Ureter (tissue), 1 donor: ENCODE measurements around the gene C11orf58. TPM values are rescaled to one million over a fixed set of nuclear protein-coding genes. Genes with fewer than 3 reads are reported as not detected.

Source experiments
- DNase-seq: peaks from one replicate; pipeline ENCODE4 v3.0.0-alpha.2; 2020; ENCODE audit warnings: low spot score
- total RNA-seq: library from RNA; stranded (reverse); gene quantifications from one replicate; pipeline ENCODE4 v1.2.4, GENCODE V29; 2023
- donor health status: DM: yes; HTN: yes; CAD: no.

The C11orf58 gene
- total RNA-seq, 1 donor from 2014 or later, result 124 TPM

- no peak for DNase-seq
Observed at GRCh38 chr11:16784666-16785065, 46.2 kb downstream of the C11orf58 start.

DNA sequence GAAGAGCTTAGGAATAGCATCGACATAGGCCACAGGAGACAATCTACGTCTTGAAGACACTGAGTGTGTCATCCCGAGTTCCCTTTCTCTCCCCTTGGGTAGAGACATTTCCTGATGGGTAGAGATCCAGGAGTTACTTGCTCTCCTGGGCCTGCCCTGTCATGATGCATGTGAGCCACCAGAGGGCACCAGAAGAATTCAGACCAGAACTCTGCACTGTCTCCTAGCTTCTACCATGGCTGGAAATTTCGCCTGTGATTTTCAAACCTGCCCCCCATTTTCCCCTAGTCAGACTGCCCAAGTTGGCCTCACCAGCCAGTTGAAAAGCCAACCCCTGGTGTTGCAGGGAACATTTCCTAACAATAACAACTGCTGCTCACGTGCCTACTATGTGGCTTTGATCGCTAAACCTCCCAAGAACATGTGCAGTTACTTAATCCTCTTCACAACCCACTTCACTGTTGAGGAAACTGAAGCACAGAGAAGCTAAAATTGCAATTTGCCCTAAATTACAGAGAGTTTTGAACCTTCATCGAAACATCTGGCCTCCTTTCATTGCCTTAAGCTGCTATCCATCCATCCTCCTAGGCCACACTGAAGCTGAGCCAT lies 47.2 kb downstream of the C11orf58 start:
- peak; percentile 67 for DNase-seq

DNA sequence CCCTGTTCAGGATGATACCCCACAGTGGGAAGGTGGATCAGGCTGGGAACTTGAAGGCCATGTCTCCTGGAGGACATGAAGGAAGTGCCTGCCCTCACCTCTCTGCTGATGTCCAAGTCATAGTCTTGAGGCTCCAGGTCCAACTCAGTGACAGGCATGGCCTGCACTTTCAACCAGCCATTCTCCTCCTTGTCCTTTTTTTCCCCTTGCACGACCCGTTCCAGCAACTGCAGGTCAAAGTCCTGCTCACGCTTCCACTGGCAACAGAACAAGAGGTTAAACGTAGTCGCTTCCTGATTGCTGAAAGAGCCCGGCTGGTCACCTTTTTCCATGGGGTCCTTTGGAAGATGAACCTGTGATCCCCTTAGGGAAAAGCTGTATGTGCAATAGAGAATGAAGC lies 47.7 kb downstream of the C11orf58 start:
- DNase-seq, result no peak

GRCh38 chr11:16787035-16787742 lies 48.7 kb downstream of the C11orf58 start:
- no peak for DNase-seq

DNA sequence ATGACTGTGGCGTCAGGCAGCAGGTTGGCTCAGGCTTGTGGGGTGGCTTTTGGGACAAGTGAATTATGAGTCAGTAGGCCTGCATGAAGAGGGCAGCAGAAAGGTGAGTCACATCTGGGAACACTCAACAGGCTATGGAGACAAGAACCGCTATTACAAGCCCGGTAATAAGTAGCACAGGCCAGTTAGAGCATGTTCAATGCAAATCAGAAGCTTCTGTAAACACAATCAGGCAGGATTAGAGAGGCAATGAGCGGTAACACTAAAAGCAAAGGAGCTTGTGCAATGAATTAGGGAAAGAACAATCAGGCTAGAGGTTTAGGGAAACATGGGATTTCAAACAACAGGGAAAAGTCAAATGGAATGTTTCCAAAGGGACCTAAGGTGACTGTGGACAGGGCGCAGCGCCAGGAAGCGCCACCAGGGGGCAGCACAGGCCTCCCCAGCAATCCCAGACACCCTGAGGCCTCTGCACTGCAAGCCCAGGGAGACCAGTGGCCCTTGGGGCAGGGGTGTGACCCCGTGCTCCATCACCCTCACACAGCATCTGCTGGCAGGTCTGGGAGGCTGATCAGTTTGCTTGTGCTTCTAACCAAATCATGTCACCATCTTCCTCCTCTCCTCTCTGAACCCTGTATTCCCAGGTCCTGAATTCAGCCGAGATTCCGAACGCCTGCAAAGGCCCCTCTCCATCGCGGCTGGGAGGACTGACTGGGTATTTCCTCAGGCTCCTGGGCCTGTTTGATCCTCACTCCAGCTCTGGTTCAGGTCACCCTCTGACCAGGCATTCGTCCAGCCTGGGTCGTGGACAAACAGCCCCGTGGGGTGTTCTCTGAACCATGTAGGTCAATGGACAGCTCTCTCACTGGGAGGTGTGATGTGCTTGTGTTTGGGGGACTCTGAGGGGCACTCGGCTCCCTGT lies 50.0 kb downstream of the C11orf58 start:
- DNase-seq, result peak; percentile 70

GRCh38 chr11:16789063-16789420 lies 50.6 kb downstream of the C11orf58 start:
- DNase-seq, result no peak

DNA sequence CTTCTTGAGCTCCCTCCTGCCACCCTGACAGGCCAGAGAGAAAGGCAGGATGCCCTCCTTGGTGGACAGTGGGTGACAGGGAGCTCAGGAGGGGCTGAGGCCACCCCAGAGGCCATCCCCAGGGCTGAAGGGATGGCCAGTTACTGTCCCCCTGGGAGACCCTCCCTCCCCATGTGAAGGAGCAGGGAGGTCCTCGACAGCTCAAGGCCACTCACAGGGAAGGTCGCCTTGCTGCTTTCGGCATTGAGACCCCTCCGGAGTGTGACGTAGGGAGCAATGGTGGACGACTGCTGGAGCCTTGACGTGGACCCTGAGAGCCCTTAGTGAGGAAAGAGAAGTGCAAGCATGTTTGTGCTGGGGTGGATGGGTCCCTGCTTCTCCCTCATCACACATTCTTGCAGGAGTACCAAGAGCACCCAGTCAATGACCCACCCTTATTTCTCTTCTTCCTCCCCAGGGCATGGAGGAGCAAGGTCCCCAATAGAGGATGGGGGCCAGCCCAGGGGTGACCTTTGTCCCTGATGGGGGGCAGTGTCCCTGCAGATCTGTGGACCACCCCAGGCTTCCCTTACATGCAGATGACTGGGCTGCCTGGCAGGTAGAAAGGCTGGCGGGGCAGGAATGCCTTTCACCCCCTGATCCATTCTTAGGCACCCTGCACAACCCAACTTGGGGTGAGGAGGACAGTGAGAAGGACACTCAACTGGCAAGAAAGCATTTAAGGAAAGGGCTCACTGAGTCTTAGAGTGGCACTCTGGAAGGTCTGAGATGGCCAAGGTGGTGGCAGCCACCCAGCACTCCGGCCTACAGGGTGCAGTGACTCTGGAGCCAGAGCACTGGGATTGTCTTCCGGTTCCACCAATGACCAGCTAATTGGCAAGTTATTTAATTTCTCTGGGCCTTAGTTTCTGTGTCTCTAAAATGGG lies 51.4 kb downstream of the C11orf58 start:
- no peak for DNase-seq

DNA sequence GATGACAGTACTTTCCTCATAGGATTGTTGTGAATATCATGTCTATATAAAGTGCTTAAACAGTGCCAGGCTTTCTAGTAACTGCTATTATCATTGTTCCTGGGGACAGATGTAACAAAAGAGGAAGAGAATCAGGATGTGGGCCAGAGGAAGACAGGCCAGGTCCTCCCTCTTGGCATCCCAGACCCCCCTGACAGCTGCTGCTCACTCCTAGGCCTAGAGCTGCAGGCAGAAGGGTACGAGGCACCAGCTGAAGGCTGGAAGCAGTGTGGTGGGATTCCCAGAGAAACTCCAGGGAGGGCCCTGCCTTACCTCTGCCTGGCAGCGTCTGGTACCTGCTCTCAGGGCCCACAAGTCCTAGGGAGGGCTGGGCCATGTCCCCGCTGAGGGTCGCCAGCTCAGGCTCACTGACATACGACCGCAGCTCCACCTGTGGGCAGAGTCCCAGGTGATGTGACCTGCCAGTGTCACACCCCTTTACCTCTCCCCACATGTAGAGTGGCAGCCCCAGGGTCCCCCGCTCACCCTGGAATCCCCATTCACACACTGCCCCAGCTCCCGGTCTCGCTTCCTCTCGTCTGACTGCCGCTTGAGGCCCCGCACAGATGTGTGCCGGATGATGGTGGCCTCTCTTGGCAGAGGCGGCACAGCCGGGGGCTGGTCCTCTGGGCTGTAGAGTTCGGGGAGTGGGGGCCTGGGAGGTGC lies 52.2 kb downstream of the C11orf58 start:
- DNase-seq, result no peak

DNA sequence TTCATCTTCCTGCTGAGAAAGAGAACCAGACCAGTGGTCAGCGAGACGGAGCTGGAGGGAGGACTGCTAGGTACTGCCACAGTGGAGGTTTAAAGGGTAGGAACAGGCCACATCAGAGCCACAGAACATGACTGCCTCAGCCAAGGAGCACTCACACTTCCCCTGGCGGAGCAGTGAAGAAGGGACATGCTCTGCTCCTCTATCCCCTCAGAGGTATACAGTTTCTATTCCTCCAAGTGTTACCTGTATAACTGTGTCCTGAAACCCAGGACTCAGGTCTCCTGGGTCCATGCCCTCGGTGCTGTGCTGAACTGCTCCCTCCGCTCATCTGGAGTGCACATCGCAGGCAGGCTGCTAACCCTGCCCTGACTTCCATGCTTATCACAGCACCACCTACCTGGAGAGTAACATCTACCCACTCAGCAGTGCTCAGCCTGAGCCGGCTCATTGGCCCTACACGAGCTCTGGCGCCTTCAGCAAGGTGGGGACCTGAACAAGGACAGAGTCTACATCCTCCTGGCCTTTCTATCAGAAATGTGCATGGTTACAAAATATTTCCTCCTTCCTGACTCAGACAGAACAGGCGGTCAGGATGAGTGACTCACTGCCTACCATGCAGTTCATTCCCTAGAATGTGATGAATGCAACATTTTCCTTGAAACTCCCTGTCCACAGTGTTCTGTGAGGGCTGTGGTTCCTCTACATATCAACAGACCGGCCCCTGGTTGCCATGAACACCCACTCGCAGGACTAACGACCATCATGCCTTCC lies 52.9 kb downstream of the C11orf58 start:
- no peak for DNase-seq

- DNase-seq, result no peak
Observed at GRCh38 chr11:16792426-16792825, 54.0 kb downstream of the C11orf58 start.

GRCh38 chr11:16793009-16793408 lies 54.6 kb downstream of the C11orf58 start:
- DNase-seq, result no peak

DNA sequence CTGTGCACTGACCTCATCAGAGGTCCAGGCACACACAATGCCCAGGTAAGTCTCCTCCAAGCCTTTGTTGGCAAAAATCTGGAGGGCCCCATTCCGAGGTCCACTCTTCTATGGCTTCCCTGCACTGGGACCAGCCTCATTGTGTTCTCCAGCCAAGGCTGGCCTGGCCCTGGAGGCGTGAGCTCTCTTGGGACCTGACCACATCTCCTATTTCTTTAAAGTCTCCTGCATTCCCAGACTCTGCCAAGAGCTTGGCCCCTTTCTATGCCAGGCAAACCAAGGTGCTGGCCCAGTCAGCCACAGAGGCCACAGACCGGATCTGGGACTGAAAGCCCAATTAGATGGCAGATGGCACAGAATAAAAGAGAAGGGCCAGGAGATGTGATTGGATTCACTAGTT lies 55.1 kb downstream of the C11orf58 start:
- no peak for DNase-seq

- no peak for DNase-seq
Observed at GRCh38 chr11:16794047-16794818, 55.8 kb downstream of the C11orf58 start.

DNA sequence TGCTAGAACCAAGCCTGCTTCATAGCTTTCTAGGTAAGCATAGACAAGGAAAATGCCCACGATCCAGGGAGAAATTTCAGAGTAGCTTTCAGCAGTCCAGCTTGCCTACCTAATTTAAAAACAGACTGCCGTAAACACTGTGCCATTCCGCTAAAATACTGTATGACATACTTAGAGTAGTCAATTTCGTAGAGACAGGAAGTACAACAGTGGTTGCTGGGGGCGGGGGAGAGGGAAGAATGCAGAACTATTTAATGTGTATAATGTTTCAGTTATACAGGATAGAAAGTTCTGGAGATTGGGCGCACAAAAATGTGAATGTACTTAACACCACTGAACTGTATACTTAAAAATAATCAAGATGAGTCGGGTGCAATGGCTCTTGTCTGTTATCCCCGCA lies 56.7 kb downstream of the C11orf58 start:
- no peak for DNase-seq

- DNase-seq, result no peak
Observed at GRCh38 chr11:16796311-16796710, 57.9 kb downstream of the C11orf58 start.

GRCh38 chr11:16797776-16798175 lies 59.3 kb downstream of the C11orf58 start:
- no peak for DNase-seq

DNA sequence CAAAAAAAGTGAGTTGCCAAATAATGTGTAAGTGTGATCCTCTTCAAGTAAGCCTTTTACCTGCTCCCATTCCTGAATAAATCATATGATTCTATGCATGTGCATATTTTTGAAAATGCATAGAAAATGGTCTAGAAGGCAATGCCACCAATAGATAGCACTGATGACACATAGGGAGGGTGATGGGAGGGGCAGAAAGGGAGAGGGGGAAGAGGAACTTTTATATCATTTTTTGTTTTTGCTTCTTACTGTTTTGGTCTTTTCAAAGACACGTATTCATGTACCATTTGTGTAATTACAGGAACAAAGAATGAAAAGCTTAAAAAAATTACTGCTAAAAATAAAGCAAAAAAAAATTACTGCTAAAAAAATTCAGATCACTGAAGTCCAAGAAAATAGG lies 60.8 kb downstream of the C11orf58 start:
- no peak for DNase-seq

GRCh38 chr11:16799890-16800289 lies 61.4 kb downstream of the C11orf58 start:
- no peak for DNase-seq

GRCh38 chr11:16800382-16800781 lies 61.9 kb downstream of the C11orf58 start:
- DNase-seq, result no peak
